ENCODE data around the gene NFATC4.

DNA sequence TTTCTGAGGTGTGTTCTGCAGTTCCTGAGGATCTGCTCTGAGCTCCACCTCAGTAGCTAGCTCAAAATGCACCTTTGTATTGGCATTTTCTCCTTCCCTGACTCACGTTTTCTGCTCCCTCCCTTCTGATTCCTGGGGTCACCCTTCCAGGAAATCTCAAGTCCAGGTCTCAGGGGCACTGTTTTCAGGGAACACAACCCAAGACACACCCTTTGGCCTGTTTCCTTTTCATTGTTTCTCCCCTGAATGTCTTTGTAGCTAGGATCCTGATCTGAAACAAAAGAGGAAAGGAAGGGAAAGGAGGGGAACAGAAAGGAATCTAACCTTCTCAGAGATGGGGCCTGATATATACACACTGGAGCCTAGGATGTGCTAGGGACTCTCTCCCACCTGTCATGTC is 20.9 kb upstream of the NFATC4 start:
- TF ChIP-seq MYC (IDR thresholded peaks at IDR 0.05; ENCODE audit: insufficient read depth, insufficient read length, insufficient replicate concordance, low read length, severe bottlenecking) (no peak), FOXK2 (IDR thresholded peaks at IDR 0.05) (no peak), CTCF (IDR thresholded peaks at IDR 0.05 in 2 of 3, conservative IDR thresholded peaks at IDR 0.05 in 1 of 3; ENCODE audit: control insufficient read depth in 2 of 3, extremely low read depth in 1 of 3, insufficient read depth in 1 of 3, low read depth in 3 of 3, low read length in 3 of 3) (no peak), FOXM1 (IDR thresholded peaks at IDR 0.05; ENCODE audit: low read depth, low read length) (no peak), NR2C2 (IDR thresholded peaks at IDR 0.05; ENCODE audit: borderline replicate concordance, control insufficient read depth, insufficient read length, low read depth) (no peak), ZNF384 (IDR thresholded peaks at IDR 0.05; ENCODE audit: borderline replicate concordance, low read depth, low read length) (no peak), BACH1 (IDR thresholded peaks at IDR 0.05; ENCODE audit: borderline replicate concordance) (no peak), NFYB (IDR thresholded peaks at IDR 0.05; ENCODE audit: insufficient read depth, low read depth, low read length) (no peak), SPI1 (IDR thresholded peaks at IDR 0.05; ENCODE audit: borderline replicate concordance, insufficient read depth, low read depth, low read length) (no peak), HDAC6 (IDR thresholded peaks at IDR 0.05; ENCODE audit: unreplicated experiment) (no peak), EZH2 (IDR thresholded peaks at IDR 0.05; ENCODE audit: borderline replicate concordance, control insufficient read depth, low read depth, low read length) (no peak), KDM1A (IDR thresholded peaks at IDR 0.05; ENCODE audit: borderline replicate concordance) (no peak)
